ENCODE measurements around the gene VGLL3. TPM values are rescaled to one million over a fixed set of nuclear protein-coding genes. Genes with fewer than 3 reads are reported as not detected.

Gene VGLL3
- total and polyA plus RNA-seq, 2 experiments from 2014 or later: 1.4 to 7.3 TPM

DNA sequence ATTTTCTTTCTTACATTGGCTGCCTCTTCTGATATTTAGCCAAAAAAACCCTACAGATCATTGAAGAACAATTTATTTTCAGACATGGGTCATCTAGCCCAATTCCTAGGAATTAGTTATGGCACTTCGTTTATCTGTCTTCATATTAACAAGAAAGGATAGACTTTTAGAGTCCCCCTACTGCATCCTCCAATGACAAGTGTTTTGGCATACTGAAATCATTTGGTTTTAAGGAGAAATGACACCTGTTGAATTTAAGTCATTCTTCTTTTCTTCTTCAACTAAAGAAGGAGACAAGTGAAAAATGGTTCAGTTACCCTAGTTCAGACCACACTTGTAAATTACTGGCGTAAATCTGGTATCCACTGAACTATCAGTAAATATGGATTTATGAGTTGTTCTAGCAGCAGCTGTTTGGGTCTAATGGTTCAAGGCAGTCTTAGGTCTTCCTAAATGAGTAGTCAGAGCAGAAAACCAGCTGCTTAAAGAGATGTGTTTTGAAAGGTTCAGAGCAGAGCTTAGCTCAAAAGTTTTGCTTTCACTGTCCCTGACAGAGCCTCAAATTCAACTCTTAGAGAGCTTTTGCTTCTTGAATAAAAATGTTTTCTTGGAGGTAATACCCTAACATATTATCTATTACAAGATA is 5.6 kb downstream of the VGLL3 start (continued):
- TF ChIP-seq, protein P1, sequence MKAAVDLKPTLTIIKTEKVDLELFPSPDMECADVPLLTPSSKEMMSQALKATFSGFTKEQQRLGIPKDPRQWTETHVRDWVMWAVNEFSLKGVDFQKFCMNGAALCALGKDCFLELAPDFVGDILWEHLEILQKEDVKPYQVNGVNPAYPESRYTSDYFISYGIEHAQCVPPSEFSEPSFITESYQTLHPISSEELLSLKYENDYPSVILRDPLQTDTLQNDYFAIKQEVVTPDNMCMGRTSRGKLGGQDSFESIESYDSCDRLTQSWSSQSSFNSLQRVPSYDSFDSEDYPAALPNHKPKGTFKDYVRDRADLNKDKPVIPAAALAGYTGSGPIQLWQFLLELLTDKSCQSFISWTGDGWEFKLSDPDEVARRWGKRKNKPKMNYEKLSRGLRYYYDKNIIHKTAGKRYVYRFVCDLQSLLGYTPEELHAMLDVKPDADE (IDR thresholded peaks at IDR 0.05): no peak
- TF ChIP-seq POLR2AphosphoS5 (IDR thresholded peaks at IDR 0.05; ENCODE audit: low read depth) (no peak), EZH2phosphoT487 (IDR thresholded peaks at IDR 0.05; ENCODE audit: unreplicated experiment) (no peak), NANOG (IDR thresholded peaks at IDR 0.05; ENCODE audit: borderline replicate concordance) (no peak)

DNA sequence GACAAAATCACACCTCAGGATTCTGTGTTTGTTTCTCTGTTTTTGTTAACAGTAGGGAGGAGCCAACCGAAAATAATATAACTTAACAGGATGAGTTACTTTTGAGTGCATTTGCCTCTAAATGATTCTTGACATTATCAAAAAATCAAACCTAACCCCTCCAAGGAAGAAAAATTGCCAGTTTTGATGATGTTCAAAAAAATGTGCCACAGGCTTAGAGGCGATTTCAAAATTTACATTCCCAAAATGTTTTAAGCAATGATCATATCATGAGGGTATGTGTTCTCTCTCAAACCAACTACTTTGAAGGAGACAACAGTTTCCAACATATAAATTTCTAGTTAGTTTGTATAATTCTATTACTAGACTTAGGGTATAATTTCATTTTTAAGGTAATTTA is 6.7 kb downstream of the VGLL3 start:
- no peaks in the 10 kb centered on the region for H3K36me3 Mint-ChIP-seq (ENCODE audit: low read depth)
- Histone ChIP-seq H2AFZ (no peak overlapping the region), H4K20me1 (replicated peaks; ENCODE audit: insufficient read depth) (no peaks in the 10 kb centered on the region), H3K4me1 (ENCODE audit: insufficient read depth) (no peaks in the 10 kb centered on the region), H3K4me2 (no peak overlapping the region), H3K27me3 (ENCODE audit: insufficient read depth) (peaks cover 7% of the 10 kb centered on the region), H3K4me3 (no peak overlapping the region), H3K36me3 (ENCODE audit: insufficient read depth) (no peaks in the 10 kb centered on the region), H3K9me2 (ENCODE audit: insufficient read depth) (no peaks in the 10 kb centered on the region), H3F3A (replicated peaks; ENCODE audit: low read depth) (no peaks in the 10 kb centered on the region), H3K27ac (ENCODE audit: low read depth) (no peak overlapping the region), H3K79me2 (replicated peaks; ENCODE audit: insufficient read depth) (no peaks in the 10 kb centered on the region)
- H3K27me3 Mint-ChIP-seq (ENCODE audit: insufficient read depth, low read depth, poor library complexity): peaks cover 3% of the 10 kb centered on the region
- H3K9me3 Mint-ChIP-seq: no peaks in the 10 kb centered on the region
- H3K27ac Mint-ChIP-seq: no peak overlapping the region
- DNase-seq (ENCODE audit: low spot score): no peak
- peaks cover 2% of the 10 kb centered on the region; the same call in 1 of the 3 replicates for H3K4me1 Mint-ChIP-seq
- ATAC-seq: no peak
- TF ChIP-seq EZH2phosphoT487 (IDR thresholded peaks at IDR 0.05; ENCODE audit: unreplicated experiment): no peak
- no peak for TF ChIP-seq ZNF331 (CRISPR knock-in tag; IDR thresholded peaks at IDR 0.05; ENCODE audit: low read depth)
- TF ChIP-seq, protein P2, sequence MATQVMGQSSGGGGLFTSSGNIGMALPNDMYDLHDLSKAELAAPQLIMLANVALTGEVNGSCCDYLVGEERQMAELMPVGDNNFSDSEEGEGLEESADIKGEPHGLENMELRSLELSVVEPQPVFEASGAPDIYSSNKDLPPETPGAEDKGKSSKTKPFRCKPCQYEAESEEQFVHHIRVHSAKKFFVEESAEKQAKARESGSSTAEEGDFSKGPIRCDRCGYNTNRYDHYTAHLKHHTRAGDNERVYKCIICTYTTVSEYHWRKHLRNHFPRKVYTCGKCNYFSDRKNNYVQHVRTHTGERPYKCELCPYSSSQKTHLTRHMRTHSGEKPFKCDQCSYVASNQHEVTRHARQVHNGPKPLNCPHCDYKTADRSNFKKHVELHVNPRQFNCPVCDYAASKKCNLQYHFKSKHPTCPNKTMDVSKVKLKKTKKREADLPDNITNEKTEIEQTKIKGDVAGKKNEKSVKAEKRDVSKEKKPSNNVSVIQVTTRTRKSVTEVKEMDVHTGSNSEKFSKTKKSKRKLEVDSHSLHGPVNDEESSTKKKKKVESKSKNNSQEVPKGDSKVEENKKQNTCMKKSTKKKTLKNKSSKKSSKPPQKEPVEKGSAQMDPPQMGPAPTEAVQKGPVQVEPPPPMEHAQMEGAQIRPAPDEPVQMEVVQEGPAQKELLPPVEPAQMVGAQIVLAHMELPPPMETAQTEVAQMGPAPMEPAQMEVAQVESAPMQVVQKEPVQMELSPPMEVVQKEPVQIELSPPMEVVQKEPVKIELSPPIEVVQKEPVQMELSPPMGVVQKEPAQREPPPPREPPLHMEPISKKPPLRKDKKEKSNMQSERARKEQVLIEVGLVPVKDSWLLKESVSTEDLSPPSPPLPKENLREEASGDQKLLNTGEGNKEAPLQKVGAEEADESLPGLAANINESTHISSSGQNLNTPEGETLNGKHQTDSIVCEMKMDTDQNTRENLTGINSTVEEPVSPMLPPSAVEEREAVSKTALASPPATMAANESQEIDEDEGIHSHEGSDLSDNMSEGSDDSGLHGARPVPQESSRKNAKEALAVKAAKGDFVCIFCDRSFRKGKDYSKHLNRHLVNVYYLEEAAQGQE (IDR thresholded peaks at IDR 0.05; ENCODE audit: unreplicated experiment): no peak
- no peak for TF ChIP-seq EZH2 (IDR thresholded peaks at IDR 0.05; ENCODE audit: low read depth, unreplicated experiment)
- TF ChIP-seq, protein P3, sequence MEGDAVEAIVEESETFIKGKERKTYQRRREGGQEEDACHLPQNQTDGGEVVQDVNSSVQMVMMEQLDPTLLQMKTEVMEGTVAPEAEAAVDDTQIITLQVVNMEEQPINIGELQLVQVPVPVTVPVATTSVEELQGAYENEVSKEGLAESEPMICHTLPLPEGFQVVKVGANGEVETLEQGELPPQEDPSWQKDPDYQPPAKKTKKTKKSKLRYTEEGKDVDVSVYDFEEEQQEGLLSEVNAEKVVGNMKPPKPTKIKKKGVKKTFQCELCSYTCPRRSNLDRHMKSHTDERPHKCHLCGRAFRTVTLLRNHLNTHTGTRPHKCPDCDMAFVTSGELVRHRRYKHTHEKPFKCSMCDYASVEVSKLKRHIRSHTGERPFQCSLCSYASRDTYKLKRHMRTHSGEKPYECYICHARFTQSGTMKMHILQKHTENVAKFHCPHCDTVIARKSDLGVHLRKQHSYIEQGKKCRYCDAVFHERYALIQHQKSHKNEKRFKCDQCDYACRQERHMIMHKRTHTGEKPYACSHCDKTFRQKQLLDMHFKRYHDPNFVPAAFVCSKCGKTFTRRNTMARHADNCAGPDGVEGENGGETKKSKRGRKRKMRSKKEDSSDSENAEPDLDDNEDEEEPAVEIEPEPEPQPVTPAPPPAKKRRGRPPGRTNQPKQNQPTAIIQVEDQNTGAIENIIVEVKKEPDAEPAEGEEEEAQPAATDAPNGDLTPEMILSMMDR (conservative IDR thresholded peaks at IDR 0.05; ENCODE audit: low read depth in 2 of 2): no peak
- H3K4me3 Mint-ChIP-seq: no peak overlapping the region

All from GM23338 (cell line).